RWPE2 (cell line): Measurements from ENCODE around the gene S100G.

Source experiments
- ATAC-seq: fragments of 200-7000 bp; cut with Tn5 transposase; 3 replicates; pipeline ENCODE4 v1.9.1; 2021; ENCODE audit warnings: low read depth
- DNase-seq: peaks from one replicate; pipeline ENCODE4 v3.0.0-alpha.2; 2020; ENCODE audit warnings: low spot score
- H3K27ac ChIP-seq: fragments of 450-650 bp; 2 replicates; pipeline ENCODE4 v1.5.1; 2017; ENCODE audit warnings: mild to moderate bottlenecking; ENCODE audit not compliant: poor library complexity, severe bottlenecking
- H3K27me3 ChIP-seq: fragments of 250-450 bp; sonication (Bioruptor Pico); 2 replicates; pipeline ENCODE4 v1.5.1; 2021; ENCODE audit warnings: mild to moderate bottlenecking, moderate library complexity; ENCODE audit not compliant: insufficient read depth, poor library complexity, severe bottlenecking
- H3K36me3 ChIP-seq: fragments of 250-450 bp; sonication (Bioruptor Pico); 2 replicates; pipeline ENCODE4 v1.5.1; 2020; ENCODE audit warnings: low read depth, mild to moderate bottlenecking, moderate library complexity
- H3K4me1 ChIP-seq: fragments of 250-450 bp; sonication (Bioruptor Pico); 2 replicates; pipeline ENCODE4 v1.5.1; 2021; ENCODE audit warnings: mild to moderate bottlenecking, moderate library complexity; ENCODE audit not compliant: insufficient read depth, poor library complexity, severe bottlenecking
- H3K4me3 ChIP-seq: fragments of 250-450 bp; sonication (Bioruptor Pico); 2 replicates; pipeline ENCODE4 v1.5.1; 2021; ENCODE audit warnings: mild to moderate bottlenecking, moderate library complexity; ENCODE audit not compliant: severe bottlenecking
- H3K9me3 ChIP-seq: fragments of 250-450 bp; sonication (Bioruptor Pico); 2 replicates; pipeline ENCODE4 v1.5.1; 2021; ENCODE audit warnings: mild to moderate bottlenecking, moderate library complexity; ENCODE audit not compliant: severe bottlenecking
- TF ChIP-seq, protein P1 (sequence below): fragments of 450-650 bp; IDR thresholded peaks from one replicate; pipeline ENCODE4 v1.5.1; 2017; ENCODE audit warnings: mild to moderate bottlenecking, moderate library complexity; ENCODE audit not compliant: poor library complexity, severe bottlenecking

S100G gene

DNA sequence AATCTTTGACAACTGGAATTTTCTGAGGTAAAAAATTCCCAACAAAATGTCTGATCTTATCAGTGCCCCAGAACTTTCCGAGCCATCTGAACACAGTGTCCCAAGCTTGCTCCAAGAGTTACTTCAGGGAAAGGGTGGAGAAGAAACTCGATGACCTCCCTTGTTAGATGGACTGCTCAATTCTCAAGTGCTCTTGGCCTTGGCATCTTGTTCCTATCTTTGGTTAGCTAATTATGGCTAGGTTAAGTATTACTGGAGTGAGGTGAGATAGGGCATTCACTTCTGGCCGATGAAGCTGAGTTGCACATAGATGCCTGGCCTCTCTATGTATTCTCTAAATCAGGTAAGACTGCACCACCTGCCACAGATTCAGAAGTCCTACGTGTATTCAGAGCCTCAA, 9.1 kb upstream of the S100G start:
- no peak overlapping the region for H3K4me3 ChIP-seq
- H3K27me3 ChIP-seq: no peaks in the 10 kb centered on the region
- no peaks in the 10 kb centered on the region for H3K9me3 ChIP-seq
- no peak for DNase-seq
- TF ChIP-seq, protein P1, sequence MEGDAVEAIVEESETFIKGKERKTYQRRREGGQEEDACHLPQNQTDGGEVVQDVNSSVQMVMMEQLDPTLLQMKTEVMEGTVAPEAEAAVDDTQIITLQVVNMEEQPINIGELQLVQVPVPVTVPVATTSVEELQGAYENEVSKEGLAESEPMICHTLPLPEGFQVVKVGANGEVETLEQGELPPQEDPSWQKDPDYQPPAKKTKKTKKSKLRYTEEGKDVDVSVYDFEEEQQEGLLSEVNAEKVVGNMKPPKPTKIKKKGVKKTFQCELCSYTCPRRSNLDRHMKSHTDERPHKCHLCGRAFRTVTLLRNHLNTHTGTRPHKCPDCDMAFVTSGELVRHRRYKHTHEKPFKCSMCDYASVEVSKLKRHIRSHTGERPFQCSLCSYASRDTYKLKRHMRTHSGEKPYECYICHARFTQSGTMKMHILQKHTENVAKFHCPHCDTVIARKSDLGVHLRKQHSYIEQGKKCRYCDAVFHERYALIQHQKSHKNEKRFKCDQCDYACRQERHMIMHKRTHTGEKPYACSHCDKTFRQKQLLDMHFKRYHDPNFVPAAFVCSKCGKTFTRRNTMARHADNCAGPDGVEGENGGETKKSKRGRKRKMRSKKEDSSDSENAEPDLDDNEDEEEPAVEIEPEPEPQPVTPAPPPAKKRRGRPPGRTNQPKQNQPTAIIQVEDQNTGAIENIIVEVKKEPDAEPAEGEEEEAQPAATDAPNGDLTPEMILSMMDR: no peak
- H3K27ac ChIP-seq: no peak overlapping the region
- ATAC-seq: no peak
- no peaks in the 10 kb centered on the region for H3K36me3 ChIP-seq
- H3K4me1 ChIP-seq: peaks cover 5% of the 10 kb centered on the region

DNA sequence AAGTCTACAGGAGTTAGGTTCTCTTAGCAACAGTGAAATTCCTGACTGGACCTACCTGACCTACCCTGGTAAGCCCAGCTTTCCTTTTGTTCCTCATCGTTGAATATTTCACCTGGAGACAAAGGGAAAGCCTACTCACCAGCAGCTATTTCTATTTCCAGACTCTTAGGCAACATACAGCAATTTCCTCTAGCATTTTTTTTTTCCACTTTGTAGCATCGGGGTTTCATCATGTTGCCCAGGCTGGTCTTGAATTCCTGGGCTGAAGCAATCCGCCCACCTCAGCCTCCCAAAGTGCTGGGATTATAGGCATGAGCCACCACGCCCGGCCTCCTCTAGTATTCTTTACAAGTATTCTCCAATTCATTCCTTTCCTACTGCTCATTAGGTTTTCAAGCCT, 6.8 kb upstream of the S100G start:
- no peaks in the 10 kb centered on the region for H3K36me3 ChIP-seq

GRCh38 chrX:16646366-16647138, 3.4 kb upstream of the S100G start:
- H3K4me3 ChIP-seq: no peak overlapping the region
- DNase-seq (no peak), ATAC-seq (no peak)
- TF ChIP-seq, protein P1: no peak
- no peaks in the 10 kb centered on the region for H3K36me3 ChIP-seq
- peaks cover 5% of the 10 kb centered on the region for H3K4me1 ChIP-seq
- H3K27ac ChIP-seq: no peak overlapping the region
- H3K27me3 ChIP-seq: no peaks in the 10 kb centered on the region
- H3K9me3 ChIP-seq: no peaks in the 10 kb centered on the region

More for the DNA sequence above, 6.8 kb upstream of the S100G start:
- DNase-seq (peak; percentile 38), ATAC-seq (peak; percentile 86)
- TF ChIP-seq, protein P1: no peak
- Histone ChIP-seq H3K27me3 (no peaks in the 10 kb centered on the region), H3K4me1 (peaks cover 5% of the 10 kb centered on the region), H3K9me3 (no peaks in the 10 kb centered on the region), H3K4me3 (no peak overlapping the region), H3K27ac (peak overlapping the region; percentile 49)

DNA sequence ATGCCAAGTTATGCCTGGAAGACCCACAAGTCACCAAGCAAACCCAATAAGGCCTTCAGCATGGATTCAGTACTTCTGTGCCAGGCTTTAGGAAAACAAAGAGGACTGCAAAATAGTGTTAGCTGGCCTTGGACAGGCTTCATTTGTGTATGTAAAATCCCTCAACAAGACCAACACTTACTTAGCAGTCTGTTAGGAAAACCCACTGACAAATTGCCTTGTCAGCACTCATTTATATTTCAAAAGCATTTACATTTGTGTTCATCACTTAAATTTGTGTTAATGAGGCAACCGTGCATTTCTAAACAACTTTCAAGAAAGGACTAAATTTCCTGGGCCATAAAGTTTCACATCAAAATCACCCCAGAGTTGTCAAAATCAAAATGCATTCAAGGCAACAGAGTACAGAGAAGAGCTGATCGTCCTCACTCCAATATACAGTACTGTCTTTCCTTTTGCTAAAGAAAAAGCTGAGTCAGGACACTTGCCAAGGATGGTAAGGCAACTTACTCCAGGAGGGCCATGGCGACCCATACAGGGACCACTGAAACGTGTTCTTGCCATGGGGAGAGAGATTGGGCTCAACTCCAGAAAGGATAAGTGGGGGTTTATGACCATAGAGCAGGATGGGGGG, 1.6 kb downstream of the S100G start:
- Histone ChIP-seq H3K4me1 (no peaks in the 10 kb centered on the region), H3K9me3 (no peaks in the 10 kb centered on the region), H3K27ac (no peak overlapping the region), H3K27me3 (no peaks in the 10 kb centered on the region), H3K36me3 (no peaks in the 10 kb centered on the region), H3K4me3 (no peak overlapping the region)
- DNase-seq: no peak
- ATAC-seq: no peak
- TF ChIP-seq, protein P1: no peak

- DNase-seq: no peak
- no peak for ATAC-seq
- peaks cover 2% of the 10 kb centered on the region for H3K4me1 ChIP-seq
- H3K4me3 ChIP-seq: no peak overlapping the region
- no peak overlapping the region for H3K27ac ChIP-seq
- no peaks in the 10 kb centered on the region for H3K27me3 ChIP-seq
- no peaks in the 10 kb centered on the region for H3K9me3 ChIP-seq
- TF ChIP-seq, protein P1: no peak
- H3K36me3 ChIP-seq: no peaks in the 10 kb centered on the region
Measured at GRCh38 chrX:16653424-16653823, 3.5 kb downstream of the S100G start.
